Measurements from ENCODE around the gene SLC28A3. TPM values are rescaled to one million over a fixed set of nuclear protein-coding genes. Genes with fewer than 3 reads are reported as not detected.

The SLC28A3 gene
- total and polyA plus RNA-seq, 10 of the 15 experiments (the other 5 are each of a cell fraction or from before 2014, with no cell fraction given) = 0.03 to 0.39 (median 0.07) TPM; not detected in 2

- no peak for ATAC-seq
- FAIRE-seq = no peak
- Histone ChIP-seq H3K27me3 (replicated peaks in 1 of 2; ENCODE audit: control insufficient read depth in 2 of 2, insufficient read depth in 2 of 2, low read length in 1 of 2) (no peaks in the 10 kb centered on the region), H3K9me3 (replicated peaks; ENCODE audit: control insufficient read depth, insufficient read depth, low read length) (no peaks in the 10 kb centered on the region), H4K20me1 (ENCODE audit: control insufficient read depth, insufficient read depth) (no peaks in the 10 kb centered on the region), H3K79me2 (ENCODE audit: control insufficient read depth, insufficient read depth, low read length) (no peaks in the 10 kb centered on the region), H2AFZ (ENCODE audit: control insufficient read depth, low read depth, low read length) (no peak overlapping the region), H3K4me2 (ENCODE audit: control insufficient read depth, insufficient read depth) (no peak overlapping the region), H3K4me1 (ENCODE audit: control insufficient read depth, insufficient read depth, low read length) (no peaks in the 10 kb centered on the region), H3K9ac (ENCODE audit: control insufficient read depth, insufficient read depth, low read length) (no peak overlapping the region), H3K36me3 (ENCODE audit: control insufficient read depth in 2 of 2, insufficient read depth in 2 of 2, low read length in 1 of 2) (no peaks in the 10 kb centered on the region), H3K4me3 (no peak overlapping the region), H3K27ac (ENCODE audit: control insufficient read depth, insufficient read depth) (no peak overlapping the region)
- CTCF ChIA-PET = no interaction called here
- no peak for TF ChIP-seq BRCA1 (IDR thresholded peaks at IDR 0.05; ENCODE audit: low read depth, low read length)
- TF ChIP-seq USF2 (IDR thresholded peaks at IDR 0.05; ENCODE audit: borderline replicate concordance, low read depth, low read length) = no peak
- TF ChIP-seq ESRRA (IDR thresholded peaks at IDR 0.05; ENCODE audit: low read length) = no peak
- TF ChIP-seq MEF2A (IDR thresholded peaks at IDR 0.05; ENCODE audit: insufficient read depth, low read depth, low read length) = no peak
- no peak for TF ChIP-seq ETV6 (conservative IDR thresholded peaks at IDR 0.05 in 1 of 2, IDR thresholded peaks at IDR 0.05 in 1 of 2; ENCODE audit: borderline replicate concordance in 1 of 2, low read depth in 1 of 2)
- TF ChIP-seq E2F4 (IDR thresholded peaks at IDR 0.05; ENCODE audit: low read depth, low read length) = no peak
- TF ChIP-seq NRF1 (conservative IDR thresholded peaks at IDR 0.05; ENCODE audit: low read depth, low read length) = no peak
- no peak for TF ChIP-seq IKZF2 (IDR thresholded peaks at IDR 0.05)
- TF ChIP-seq POU2F2 (IDR thresholded peaks at IDR 0.05; ENCODE audit: borderline replicate concordance, low read depth, low read length) = no peak
- TF ChIP-seq, protein P1, sequence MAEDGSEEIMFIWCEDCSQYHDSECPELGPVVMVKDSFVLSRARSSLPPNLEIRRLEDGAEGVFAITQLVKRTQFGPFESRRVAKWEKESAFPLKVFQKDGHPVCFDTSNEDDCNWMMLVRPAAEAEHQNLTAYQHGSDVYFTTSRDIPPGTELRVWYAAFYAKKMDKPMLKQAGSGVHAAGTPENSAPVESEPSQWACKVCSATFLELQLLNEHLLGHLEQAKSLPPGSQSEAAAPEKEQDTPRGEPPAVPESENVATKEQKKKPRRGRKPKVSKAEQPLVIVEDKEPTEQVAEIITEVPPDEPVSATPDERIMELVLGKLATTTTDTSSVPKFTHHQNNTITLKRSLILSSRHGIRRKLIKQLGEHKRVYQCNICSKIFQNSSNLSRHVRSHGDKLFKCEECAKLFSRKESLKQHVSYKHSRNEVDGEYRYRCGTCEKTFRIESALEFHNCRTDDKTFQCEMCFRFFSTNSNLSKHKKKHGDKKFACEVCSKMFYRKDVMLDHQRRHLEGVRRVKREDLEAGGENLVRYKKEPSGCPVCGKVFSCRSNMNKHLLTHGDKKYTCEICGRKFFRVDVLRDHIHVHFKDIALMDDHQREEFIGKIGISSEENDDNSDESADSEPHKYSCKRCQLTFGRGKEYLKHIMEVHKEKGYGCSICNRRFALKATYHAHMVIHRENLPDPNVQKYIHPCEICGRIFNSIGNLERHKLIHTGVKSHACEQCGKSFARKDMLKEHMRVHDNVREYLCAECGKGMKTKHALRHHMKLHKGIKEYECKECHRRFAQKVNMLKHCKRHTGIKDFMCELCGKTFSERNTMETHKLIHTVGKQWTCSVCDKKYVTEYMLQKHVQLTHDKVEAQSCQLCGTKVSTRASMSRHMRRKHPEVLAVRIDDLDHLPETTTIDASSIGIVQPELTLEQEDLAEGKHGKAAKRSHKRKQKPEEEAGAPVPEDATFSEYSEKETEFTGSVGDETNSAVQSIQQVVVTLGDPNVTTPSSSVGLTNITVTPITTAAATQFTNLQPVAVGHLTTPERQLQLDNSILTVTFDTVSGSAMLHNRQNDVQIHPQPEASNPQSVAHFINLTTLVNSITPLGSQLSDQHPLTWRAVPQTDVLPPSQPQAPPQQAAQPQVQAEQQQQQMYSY (CRISPR knock-in tag; IDR thresholded peaks at IDR 0.05) = no peak
- TF ChIP-seq, protein P2, sequence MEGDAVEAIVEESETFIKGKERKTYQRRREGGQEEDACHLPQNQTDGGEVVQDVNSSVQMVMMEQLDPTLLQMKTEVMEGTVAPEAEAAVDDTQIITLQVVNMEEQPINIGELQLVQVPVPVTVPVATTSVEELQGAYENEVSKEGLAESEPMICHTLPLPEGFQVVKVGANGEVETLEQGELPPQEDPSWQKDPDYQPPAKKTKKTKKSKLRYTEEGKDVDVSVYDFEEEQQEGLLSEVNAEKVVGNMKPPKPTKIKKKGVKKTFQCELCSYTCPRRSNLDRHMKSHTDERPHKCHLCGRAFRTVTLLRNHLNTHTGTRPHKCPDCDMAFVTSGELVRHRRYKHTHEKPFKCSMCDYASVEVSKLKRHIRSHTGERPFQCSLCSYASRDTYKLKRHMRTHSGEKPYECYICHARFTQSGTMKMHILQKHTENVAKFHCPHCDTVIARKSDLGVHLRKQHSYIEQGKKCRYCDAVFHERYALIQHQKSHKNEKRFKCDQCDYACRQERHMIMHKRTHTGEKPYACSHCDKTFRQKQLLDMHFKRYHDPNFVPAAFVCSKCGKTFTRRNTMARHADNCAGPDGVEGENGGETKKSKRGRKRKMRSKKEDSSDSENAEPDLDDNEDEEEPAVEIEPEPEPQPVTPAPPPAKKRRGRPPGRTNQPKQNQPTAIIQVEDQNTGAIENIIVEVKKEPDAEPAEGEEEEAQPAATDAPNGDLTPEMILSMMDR (IDR thresholded peaks at IDR 0.05 in 2 of 3, conservative IDR thresholded peaks at IDR 0.05 in 1 of 3; ENCODE audit: control insufficient read depth in 2 of 3, extremely low read depth in 1 of 3, insufficient read depth in 1 of 3, low read depth in 3 of 3, low read length in 3 of 3) = no peak
- no peak for TF ChIP-seq JUND (IDR thresholded peaks at IDR 0.05; ENCODE audit: low read depth, low read length)
- TF ChIP-seq KDM1A (IDR thresholded peaks at IDR 0.05; ENCODE audit: borderline replicate concordance) = no peak
- TF ChIP-seq SPI1 (IDR thresholded peaks at IDR 0.05; ENCODE audit: borderline replicate concordance, insufficient read depth, low read depth, low read length) = no peak
- no peak for TF ChIP-seq MTA2 (IDR thresholded peaks at IDR 0.05; ENCODE audit: low read depth)
- SMC1A ChIA-PET (ENCODE audit: uncharacterized antibody, unreplicated experiment) = no interaction called here
- POLR2A ChIA-PET = no interaction called here
- RAD21 ChIA-PET (ENCODE audit: unreplicated experiment) = no interaction called here
- BruUV-seq (replicated peaks) = no TSS peak
- intact Hi-C loops (cut with micrococcal nuclease; ENCODE audit: unreplicated experiment) = no loop called here
- WGBS (ENCODE audit: insufficient coverage, insufficient replicate concordance, low lambda C conversion rate, missing lambda C conversion rate) = 68% methylated on average over 4 of the region's 4 CpGs
- DNase-seq (ENCODE audit: low read depth, low spot score) = no peak
- in situ Hi-C loops (cut with MboI) = no loop called here
Measured at GRCh38 chr9:84338792-84339191, 1.8 kb downstream of the SLC28A3 start.

Data from GM12878 (cell line).